HEK293 (cell line): ENCODE results near the gene NEK2.

Source experiments
- ZNF23 ChIP-seq: fragments of 450-650 bp; formaldehyde crosslinking; IDR thresholded peaks from 2 replicates; pipeline ENCODE4 v1.5.1; 2016; ENCODE audit warnings: missing biosample characterization, missing genetic modification characterization, borderline replicate concordance
- ZNF549 ChIP-seq: fragments of 450-650 bp; IDR thresholded peaks from 2 replicates; pipeline ENCODE4 v1.5.1; 2018; ENCODE audit warnings: missing biosample characterization, missing genetic modification characterization, mild to moderate bottlenecking, inconsistent platforms, moderate library complexity

DNA sequence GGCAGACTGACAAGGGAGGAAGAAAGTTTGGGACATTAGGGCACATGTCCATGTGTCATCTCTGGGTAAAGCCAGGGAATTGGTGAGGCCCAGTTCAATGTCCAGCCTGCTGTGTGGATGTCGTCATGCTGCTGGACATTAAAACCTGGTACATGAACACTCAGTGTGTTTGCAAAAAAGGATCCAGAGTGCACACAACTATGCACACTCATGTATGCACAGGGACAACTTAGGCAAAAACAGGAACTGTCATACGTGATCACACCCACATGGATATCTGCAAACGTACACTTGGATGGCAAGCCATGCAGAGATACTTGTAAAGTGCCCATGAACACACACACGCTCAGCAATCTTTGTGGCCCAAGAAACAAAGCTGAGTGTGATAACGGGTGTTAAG is 47.9 kb upstream of the NEK2 start:
- TF ChIP-seq ZNF23 (tag by site-specific recombination): no peak
- no peak for TF ChIP-seq ZNF549 (tag by site-specific recombination)
